ENCODE measurements around the gene GPS1. TPM values are rescaled to one million over a fixed set of nuclear protein-coding genes. Genes with fewer than 3 reads are reported as not detected.

Gene GPS1
- total RNA-seq, 3 donors from 2014 or later (not counting 1 experiment from before 2014, with no cell fraction given): 78.9 to 87.6 (median 85.3) TPM

DNA sequence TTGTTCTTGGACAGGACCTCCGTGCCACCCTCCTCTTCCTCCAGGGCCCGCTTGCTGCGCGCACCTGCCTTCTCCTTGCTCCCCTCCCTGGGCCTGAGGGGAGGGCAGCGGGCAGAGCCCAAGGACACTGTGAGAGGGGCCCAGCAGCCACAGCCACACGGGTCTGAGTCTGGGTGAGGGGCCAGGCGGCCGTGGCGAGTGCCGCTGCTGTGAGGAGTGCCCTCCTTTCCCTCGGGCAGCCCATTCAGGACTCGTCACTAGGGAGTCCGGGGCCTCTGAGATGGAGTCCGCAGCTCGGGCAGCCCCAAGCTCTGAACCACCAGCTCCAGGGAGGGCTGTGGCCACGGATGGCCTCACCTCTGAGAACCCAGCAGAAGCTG, 8.3 kb downstream of the GPS1 start:
- H3K4me1 ChIP-seq (ENCODE audit: control insufficient read depth, insufficient read depth, low read length): peaks cover 17% of the 10 kb centered on the region
- H3K4me3 ChIP-seq (ENCODE audit: low read length): no peak overlapping the region
- Mint-ChIP-seq H3K9me3 (no peaks in the 10 kb centered on the region), H3K4me1 (peaks cover 0 to 14% of the 10 kb centered on the region in 2 donors), H3K4me3 (no peak overlapping the region), H3K27me3 (ENCODE audit: low read depth in 2 of 2) (no peaks in the 10 kb centered on the region), H3K27ac (peak overlapping the region in 1 of 2 donors; percentile 42), H3K36me3 (no peaks in the 10 kb centered on the region)
- no peaks in the 10 kb centered on the region for H3K27me3 ChIP-seq (ENCODE audit: control insufficient read depth, insufficient read depth, low read length)
- DNase-seq (no peak), ATAC-seq (no peak)
- H3K36me3 ChIP-seq (ENCODE audit: control insufficient read depth, insufficient read depth, low read length): peaks cover 45% of the 10 kb centered on the region
- no peaks in the 10 kb centered on the region for H3K9me3 ChIP-seq (ENCODE audit: control insufficient read depth, insufficient read depth, low read length)
- intact Hi-C loops (cut with micrococcal nuclease): no loop called here
- no peak overlapping the region for H3K27ac ChIP-seq (ENCODE audit: low read length)
- WGBS (ENCODE audit: insufficient coverage): 93% methylated on average over 16 of the region's 16 CpGs
- TF ChIP-seq, protein P1, sequence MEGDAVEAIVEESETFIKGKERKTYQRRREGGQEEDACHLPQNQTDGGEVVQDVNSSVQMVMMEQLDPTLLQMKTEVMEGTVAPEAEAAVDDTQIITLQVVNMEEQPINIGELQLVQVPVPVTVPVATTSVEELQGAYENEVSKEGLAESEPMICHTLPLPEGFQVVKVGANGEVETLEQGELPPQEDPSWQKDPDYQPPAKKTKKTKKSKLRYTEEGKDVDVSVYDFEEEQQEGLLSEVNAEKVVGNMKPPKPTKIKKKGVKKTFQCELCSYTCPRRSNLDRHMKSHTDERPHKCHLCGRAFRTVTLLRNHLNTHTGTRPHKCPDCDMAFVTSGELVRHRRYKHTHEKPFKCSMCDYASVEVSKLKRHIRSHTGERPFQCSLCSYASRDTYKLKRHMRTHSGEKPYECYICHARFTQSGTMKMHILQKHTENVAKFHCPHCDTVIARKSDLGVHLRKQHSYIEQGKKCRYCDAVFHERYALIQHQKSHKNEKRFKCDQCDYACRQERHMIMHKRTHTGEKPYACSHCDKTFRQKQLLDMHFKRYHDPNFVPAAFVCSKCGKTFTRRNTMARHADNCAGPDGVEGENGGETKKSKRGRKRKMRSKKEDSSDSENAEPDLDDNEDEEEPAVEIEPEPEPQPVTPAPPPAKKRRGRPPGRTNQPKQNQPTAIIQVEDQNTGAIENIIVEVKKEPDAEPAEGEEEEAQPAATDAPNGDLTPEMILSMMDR (IDR thresholded peaks at IDR 0.05): no peak

DNA sequence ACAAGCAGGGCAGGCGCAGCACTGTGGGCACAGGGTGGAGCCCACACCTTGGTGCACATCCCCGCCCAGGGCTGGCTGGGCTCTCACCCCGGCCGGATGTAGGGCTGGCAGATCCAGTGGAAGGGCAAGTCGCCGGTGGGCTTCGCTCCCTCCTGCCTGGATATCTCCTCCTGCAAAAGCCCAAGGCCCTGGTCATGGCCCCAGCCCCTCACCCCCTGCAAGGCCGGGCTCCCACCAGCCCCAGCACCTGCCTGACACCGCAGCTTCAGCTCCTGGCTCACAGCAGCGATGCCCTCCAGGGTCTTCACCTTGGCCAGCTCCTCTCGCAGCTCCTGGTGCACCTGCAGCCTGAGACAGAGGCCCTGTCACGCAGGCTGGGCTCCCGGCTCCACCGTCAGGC, 8.9 kb downstream of the GPS1 start:
- peak overlapping the region in 1 of 2 donors; percentile 42 for H3K27ac Mint-ChIP-seq
- Histone ChIP-seq H3K4me1 (ENCODE audit: control insufficient read depth, insufficient read depth, low read length) (peaks cover 20% of the 10 kb centered on the region), H3K9me3 (ENCODE audit: control insufficient read depth, insufficient read depth, low read length) (no peaks in the 10 kb centered on the region), H3K27me3 (ENCODE audit: control insufficient read depth, insufficient read depth, low read length) (no peaks in the 10 kb centered on the region), H3K4me3 (ENCODE audit: low read length) (no peak overlapping the region), H3K27ac (ENCODE audit: low read length) (no peak overlapping the region), H3K36me3 (ENCODE audit: control insufficient read depth, insufficient read depth, low read length) (peaks cover 40% of the 10 kb centered on the region)
- ATAC-seq: no peak
- H3K9me3 Mint-ChIP-seq: no peaks in the 10 kb centered on the region
- 94% methylated on average over 14 of the region's 14 CpGs for WGBS (ENCODE audit: insufficient coverage)
- no peaks in the 10 kb centered on the region for H3K27me3 Mint-ChIP-seq (ENCODE audit: low read depth in 2 of 2)
- TF ChIP-seq, protein P1 (IDR thresholded peaks at IDR 0.05): no peak
- intact Hi-C loops (cut with micrococcal nuclease): no loop called here
- no peak for DNase-seq
- no peak overlapping the region for H3K4me3 Mint-ChIP-seq
- no peaks in the 10 kb centered on the region for H3K36me3 Mint-ChIP-seq
- peaks cover 0 to 12% of the 10 kb centered on the region in 2 donors for H3K4me1 Mint-ChIP-seq

DNA sequence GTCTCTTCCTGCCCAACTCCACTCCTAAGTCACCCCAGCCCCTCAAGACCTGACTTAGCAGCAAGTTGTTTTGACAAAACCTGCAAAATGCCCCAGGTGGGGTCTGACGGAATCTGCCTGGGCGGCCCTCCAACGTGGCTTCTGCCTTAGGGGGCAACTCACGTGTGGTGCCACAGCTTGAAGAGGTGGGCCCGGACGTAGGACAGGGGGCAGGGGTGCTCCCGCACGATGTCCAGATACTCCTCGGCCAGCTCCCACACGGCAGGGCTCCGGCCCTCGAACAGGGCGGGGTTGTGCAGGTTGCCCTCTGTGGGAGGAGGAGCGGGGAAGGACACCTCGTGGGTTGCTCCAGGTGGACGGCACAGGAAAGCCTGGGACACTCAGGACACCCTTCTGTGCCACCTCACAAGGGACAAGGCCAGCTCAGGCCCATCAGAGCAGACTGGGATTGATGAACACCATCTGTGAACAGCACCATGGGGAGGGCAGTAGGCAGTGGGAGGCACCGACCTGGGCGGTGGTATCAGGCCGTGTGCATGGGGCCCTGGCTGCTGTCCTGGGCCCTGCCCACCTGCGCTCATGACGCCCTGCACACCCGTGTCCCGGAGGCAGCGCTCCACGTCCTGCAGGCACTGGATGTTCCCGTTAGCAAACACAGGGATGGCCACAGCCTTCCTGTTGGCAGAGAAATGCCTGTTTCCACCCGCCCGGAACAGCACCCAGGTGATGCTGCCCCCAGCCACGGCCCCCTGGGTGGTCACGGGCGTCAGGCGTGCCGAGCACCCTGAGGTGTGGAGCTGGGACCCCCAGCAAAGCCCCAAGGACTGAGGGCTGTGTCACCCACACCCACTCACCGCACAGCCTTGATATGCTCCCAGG, 9.6 kb downstream of the GPS1 start:
- TF ChIP-seq, protein P1 (IDR thresholded peaks at IDR 0.05): no peak

More for the DNA sequence above, 9.6 kb downstream of the GPS1 start:
- intact Hi-C loops (cut with micrococcal nuclease): no loop called here
- H3K36me3 ChIP-seq (ENCODE audit: control insufficient read depth, insufficient read depth, low read length): peaks cover 34% of the 10 kb centered on the region
- Mint-ChIP-seq H3K9me3 (no peaks in the 10 kb centered on the region), H3K27ac (no peak overlapping the region), H3K36me3 (no peaks in the 10 kb centered on the region), H3K27me3 (ENCODE audit: low read depth in 2 of 2) (no peaks in the 10 kb centered on the region), H3K4me3 (no peak overlapping the region), H3K4me1 (peaks cover 4 to 16% of the 10 kb centered on the region in 2 donors)
- DNase-seq (no peak), ATAC-seq (no peak)
- H3K4me1 ChIP-seq (ENCODE audit: control insufficient read depth, insufficient read depth, low read length): peaks cover 26% of the 10 kb centered on the region
- no peak overlapping the region for H3K4me3 ChIP-seq (ENCODE audit: low read length)
- H3K9me3 ChIP-seq (ENCODE audit: control insufficient read depth, insufficient read depth, low read length): no peaks in the 10 kb centered on the region
- WGBS (ENCODE audit: insufficient coverage): 95% methylated on average over 34 of the region's 34 CpGs
- H3K27me3 ChIP-seq (ENCODE audit: control insufficient read depth, insufficient read depth, low read length): no peaks in the 10 kb centered on the region
- no peak overlapping the region for H3K27ac ChIP-seq (ENCODE audit: low read length)
